Esophagus (tissue), 2 donors: Measurements from ENCODE around the gene FLRT2. TPM values are rescaled to one million over a fixed set of nuclear protein-coding genes. Genes with fewer than 3 reads are reported as not detected.

ENCODE experiments used
- H3K27ac ChIP-seq, 2 donors: one replicate each; pipeline ENCODE4 v1.5.1; 2013; ENCODE audit warnings: low read depth in 2 of 2, mild to moderate bottlenecking in 2 of 2, inconsistent platforms in 1 of 2, low read length in 1 of 2, moderate library complexity in 1 of 2
- H3K27me3 ChIP-seq, 2 donors: one replicate each; pipeline ENCODE4 v1.6.1; 2013; ENCODE audit warnings: low read length in 2 of 2, control low read depth in 1 of 2, mild to moderate bottlenecking in 1 of 2; ENCODE audit not compliant: insufficient read depth in 2 of 2, control insufficient read depth in 1 of 2
- H3K36me3 ChIP-seq, 2 donors: one replicate each; pipeline ENCODE4 v1.6.1; 2013; ENCODE audit warnings: low read length in 1 of 2; ENCODE audit not compliant: control insufficient read depth in 2 of 2, insufficient read depth in 2 of 2
- H3K4me1 ChIP-seq, 2 donors: one replicate each; pipeline ENCODE4 v1.6.1; 2013; ENCODE audit warnings: low read length in 1 of 2; ENCODE audit not compliant: control insufficient read depth in 2 of 2, insufficient read depth in 2 of 2
- H3K4me3 ChIP-seq, 2 donors: one replicate each; pipeline ENCODE4 v1.5.1; 2013; ENCODE audit warnings: low read length in 2 of 2, mild to moderate bottlenecking in 2 of 2, low read depth in 1 of 2, moderate library complexity in 1 of 2
- H3K9me3 ChIP-seq, 2 donors: one replicate each; pipeline ENCODE4 v1.6.1; 2013; ENCODE audit warnings: mild to moderate bottlenecking in 2 of 2, low read depth in 1 of 2, low read length in 1 of 2, moderate library complexity in 1 of 2; ENCODE audit not compliant: control insufficient read depth in 2 of 2, insufficient read depth in 1 of 2
- WGBS, 2 donors: extraction: QIAGEN DNeasy Blood & Tissue Kit; methylation state at CpG; one replicate each; pipeline ENCODE4 v1.1.7; 2013; 5-methylcytosine and 5-hydroxymethylcytosine counted together
- polyA plus RNA-seq, 2 donors: library from polyadenylated mRNA; stranded (reverse); fragments of 200-250 nt; gene quantifications; one replicate each; pipeline ENCODE4 v1.2.3, GENCODE V29; 2013
- donor health status: healthy with polysubstance abuse.
- donor health status: Bipolar disorder and iron deficiency.

The FLRT2 gene
- polyA plus RNA-seq, 2 donors = 0.98 to 2.1 TPM

GRCh38 chr14:85660243-85660922 is 130.4 kb downstream of the FLRT2 start:
- H3K27ac ChIP-seq = no peak overlapping the region
- H3K4me1 ChIP-seq = no peaks in the 10 kb centered on the region
- 66 to 75% methylated on average over 2 of the region's 2 CpGs for WGBS, 2 donors
- no peak overlapping the region for H3K4me3 ChIP-seq
- H3K27me3 ChIP-seq = no peaks in the 10 kb centered on the region
- no peaks in the 10 kb centered on the region for H3K9me3 ChIP-seq
- no peaks in the 10 kb centered on the region for H3K36me3 ChIP-seq

- H3K9me3 ChIP-seq = no peaks in the 10 kb centered on the region
- no peaks in the 10 kb centered on the region for H3K36me3 ChIP-seq
- H3K27me3 ChIP-seq = no peaks in the 10 kb centered on the region
- WGBS, 2 donors = 57 to 58% methylated on average over 9 of the region's 9 CpGs
- H3K4me3 ChIP-seq = no peak overlapping the region
- no peak overlapping the region for H3K27ac ChIP-seq
- H3K4me1 ChIP-seq = no peaks in the 10 kb centered on the region
Observed at GRCh38 chr14:85662096-85662495, 132.2 kb downstream of the FLRT2 start.

DNA sequence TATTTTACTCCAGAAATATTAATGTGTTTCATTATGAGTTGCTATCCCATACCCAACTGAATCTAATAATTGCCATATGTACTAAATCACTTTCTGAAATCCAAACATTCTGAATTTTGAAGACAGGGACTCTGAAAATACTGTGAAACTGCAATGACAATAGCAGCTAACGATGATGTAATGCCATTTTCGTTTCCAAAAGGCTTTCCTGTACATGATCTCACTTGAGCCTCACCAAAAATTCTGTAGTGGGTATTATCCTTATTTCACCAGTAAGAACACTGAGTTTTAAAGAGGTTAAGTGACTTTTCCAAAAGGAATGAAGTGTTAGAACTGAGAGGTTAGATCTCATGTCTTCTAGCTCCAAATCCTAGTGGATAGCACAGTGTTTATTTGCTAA is 133.3 kb downstream of the FLRT2 start:
- 58 to 59% methylated on average over 2 of the region's 2 CpGs for WGBS, 2 donors
- Histone ChIP-seq H3K9me3 (no peaks in the 10 kb centered on the region), H3K27me3 (no peaks in the 10 kb centered on the region), H3K4me3 (no peak overlapping the region), H3K27ac (no peak overlapping the region), H3K4me1 (no peaks in the 10 kb centered on the region), H3K36me3 (no peaks in the 10 kb centered on the region)

- no peaks in the 10 kb centered on the region for H3K9me3 ChIP-seq
- H3K4me1 ChIP-seq = no peaks in the 10 kb centered on the region
- H3K27ac ChIP-seq = no peak overlapping the region
- H3K4me3 ChIP-seq = no peak overlapping the region
- no peaks in the 10 kb centered on the region for H3K27me3 ChIP-seq
- H3K36me3 ChIP-seq = no peaks in the 10 kb centered on the region
Observed at GRCh38 chr14:85663667-85664066, 133.7 kb downstream of the FLRT2 start.

DNA sequence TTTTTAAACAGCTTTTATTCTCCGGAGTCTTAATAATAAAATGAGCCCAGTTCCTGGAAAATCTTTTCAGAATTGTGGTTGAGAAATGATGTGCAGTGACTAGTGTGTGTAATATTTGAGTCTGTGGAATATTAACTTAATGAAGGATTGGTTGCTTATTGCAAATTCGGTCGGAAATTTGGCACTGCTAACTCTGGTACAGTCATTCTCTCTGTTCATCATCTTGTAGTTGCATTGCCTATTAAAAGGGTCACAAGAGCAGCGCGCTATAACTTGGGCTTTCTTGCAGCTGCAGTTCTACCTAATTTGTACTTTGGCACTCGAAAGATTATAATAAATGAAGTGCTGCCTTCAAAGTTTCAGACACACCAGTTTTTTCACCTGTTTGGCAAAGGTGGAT is 146.0 kb downstream of the FLRT2 start:
- Histone ChIP-seq H3K4me1 (no peaks in the 10 kb centered on the region), H3K27ac (no peak overlapping the region), H3K27me3 (no peaks in the 10 kb centered on the region), H3K4me3 (no peak overlapping the region), H3K9me3 (no peaks in the 10 kb centered on the region), H3K36me3 (no peaks in the 10 kb centered on the region)
- 38 to 52% methylated on average over 6 of the region's 6 CpGs for WGBS, 2 donors

DNA sequence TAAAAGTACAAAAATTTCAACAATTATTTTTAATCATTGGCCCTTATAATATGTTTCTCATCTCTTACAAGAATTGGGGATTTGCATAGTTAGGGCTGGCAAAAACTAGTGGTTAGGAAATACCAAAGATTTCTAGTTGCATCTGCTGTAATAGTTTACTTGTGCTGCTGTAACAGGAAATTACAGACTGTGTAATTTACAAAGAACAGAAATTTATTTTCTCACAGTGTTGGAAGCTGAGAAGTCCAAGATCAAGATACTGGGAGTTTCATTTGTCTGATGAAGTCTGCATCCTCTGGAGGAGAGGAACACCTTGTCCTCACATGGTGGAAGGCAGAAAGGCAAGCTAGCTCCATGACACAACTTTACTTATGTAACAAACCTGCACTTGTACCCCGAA is 157.0 kb downstream of the FLRT2 start:
- H3K27me3 ChIP-seq = no peaks in the 10 kb centered on the region
- H3K27ac ChIP-seq = no peak overlapping the region
- H3K36me3 ChIP-seq = no peaks in the 10 kb centered on the region
- no peak overlapping the region for H3K4me3 ChIP-seq
- no peaks in the 10 kb centered on the region for H3K4me1 ChIP-seq
- WGBS, 2 donors = 22 to 45% methylated on average over 1 of the region's 1 CpG
- no peaks in the 10 kb centered on the region for H3K9me3 ChIP-seq

DNA sequence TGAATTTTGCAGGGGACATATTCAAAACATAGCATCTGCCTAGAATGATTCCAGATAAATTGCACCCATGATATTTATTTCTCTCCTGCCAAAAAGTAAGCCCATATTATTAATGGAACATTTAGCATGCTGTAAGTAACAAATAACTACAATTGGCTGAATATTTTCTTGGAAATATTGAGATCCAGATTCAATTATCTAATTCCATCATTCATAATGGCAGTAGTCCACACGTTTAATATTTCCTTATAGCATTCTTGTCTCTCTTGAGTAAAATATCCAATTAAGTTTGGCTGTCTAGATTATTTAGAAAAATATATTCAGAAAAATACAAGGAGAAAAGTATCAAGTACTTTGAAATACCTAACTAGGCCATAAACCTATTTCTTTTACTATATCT is 157.5 kb downstream of the FLRT2 start:
- 31 to 50% methylated on average over 1 of the region's 1 CpG for WGBS, 2 donors
- Histone ChIP-seq H3K9me3 (no peaks in the 10 kb centered on the region), H3K4me3 (no peak overlapping the region), H3K27ac (no peak overlapping the region), H3K36me3 (no peaks in the 10 kb centered on the region), H3K4me1 (no peaks in the 10 kb centered on the region), H3K27me3 (no peaks in the 10 kb centered on the region)

DNA sequence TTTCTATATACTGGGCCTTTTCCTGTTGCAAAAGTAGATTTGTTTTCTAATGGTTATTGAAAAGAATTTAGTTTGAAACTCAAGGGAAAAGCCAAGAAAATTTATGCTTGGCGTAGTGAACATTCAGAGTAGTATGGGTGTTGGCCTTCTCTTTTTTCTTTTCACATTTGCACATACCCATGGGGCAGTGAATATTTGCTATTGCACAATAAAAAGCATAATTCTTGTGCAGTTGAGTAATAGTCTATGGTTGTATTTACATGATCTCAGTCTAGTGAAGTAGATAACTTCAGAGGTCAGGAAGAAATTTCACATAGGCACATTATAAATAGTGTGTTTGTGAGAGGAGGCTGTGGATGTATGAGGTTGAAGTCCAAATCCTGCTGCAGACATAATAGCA is 158.1 kb downstream of the FLRT2 start:
- no peaks in the 10 kb centered on the region for H3K36me3 ChIP-seq
- WGBS, 2 donors = 46 to 69% methylated on average over 1 of the region's 1 CpG
- H3K27ac ChIP-seq = no peak overlapping the region
- H3K9me3 ChIP-seq = no peaks in the 10 kb centered on the region
- H3K4me3 ChIP-seq = no peak overlapping the region
- no peaks in the 10 kb centered on the region for H3K27me3 ChIP-seq
- H3K4me1 ChIP-seq = no peaks in the 10 kb centered on the region

DNA sequence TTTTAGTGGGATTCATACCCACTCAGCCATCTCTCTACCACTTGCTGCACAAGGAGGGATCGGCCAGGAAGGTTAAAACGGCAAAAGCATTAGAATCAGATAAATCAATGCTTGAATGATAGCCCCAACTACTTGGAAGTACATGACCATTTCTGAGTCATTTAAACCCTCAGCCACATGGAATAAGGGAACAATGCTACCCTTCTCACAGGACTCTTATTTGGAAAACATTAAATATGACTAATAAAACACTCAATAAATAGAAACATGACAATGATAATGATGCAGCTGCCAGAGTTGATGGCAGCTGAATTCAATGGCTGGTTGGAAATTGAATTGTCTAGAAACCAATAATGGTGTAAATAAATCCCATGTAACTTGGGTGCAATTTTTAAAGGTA is 165.4 kb downstream of the FLRT2 start:
- WGBS, 2 donors = 80 to 84% methylated on average over 2 of the region's 2 CpGs
- no peak overlapping the region for H3K27ac ChIP-seq
- no peaks in the 10 kb centered on the region for H3K9me3 ChIP-seq
- no peaks in the 10 kb centered on the region for H3K4me1 ChIP-seq
- H3K4me3 ChIP-seq = no peak overlapping the region
- H3K27me3 ChIP-seq = no peaks in the 10 kb centered on the region
- no peaks in the 10 kb centered on the region for H3K36me3 ChIP-seq

DNA sequence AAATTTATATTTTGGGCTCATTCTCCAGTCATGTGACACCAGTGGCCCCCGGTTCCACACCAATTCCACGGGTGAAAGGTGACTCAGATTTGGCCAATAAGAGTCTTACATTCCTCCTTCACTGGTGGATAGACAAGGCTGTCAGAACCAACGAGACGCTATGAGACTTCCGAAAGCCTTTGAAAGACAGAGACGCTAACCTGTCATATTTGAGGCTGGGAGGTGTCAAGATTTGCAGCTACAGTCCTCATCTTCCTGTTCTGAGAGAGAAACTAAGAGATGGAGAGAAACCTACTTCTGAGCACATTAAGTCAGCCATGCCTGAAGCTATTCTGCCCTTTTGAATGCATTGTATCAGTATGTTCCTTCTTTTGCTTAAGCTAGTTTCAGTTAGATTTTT is 171.2 kb downstream of the FLRT2 start:
- no peaks in the 10 kb centered on the region for H3K9me3 ChIP-seq
- H3K4me1 ChIP-seq = no peaks in the 10 kb centered on the region
- WGBS, 2 donors = 82 to 85% methylated on average over 6 of the region's 6 CpGs
- H3K4me3 ChIP-seq = no peak overlapping the region
- H3K27ac ChIP-seq = no peak overlapping the region
- H3K27me3 ChIP-seq = no peaks in the 10 kb centered on the region
- H3K36me3 ChIP-seq = no peaks in the 10 kb centered on the region
